IPS-18a (cell line): ENCODE data around the gene CFAP54.

ENCODE experiments used
- H3K27ac ChIP-seq: one replicate; pipeline ENCODE4 v1.5.1; 2013; ENCODE audit warnings: low read length
- H3K27me3 ChIP-seq: one replicate; pipeline ENCODE4 v1.6.1; 2013; ENCODE audit warnings: mild to moderate bottlenecking, low read length; ENCODE audit not compliant: control insufficient read depth, insufficient read depth
- H3K36me3 ChIP-seq: one replicate; pipeline ENCODE4 v1.6.1; 2013; ENCODE audit warnings: low read depth, low read length; ENCODE audit not compliant: control insufficient read depth
- H3K4me1 ChIP-seq: one replicate; pipeline ENCODE4 v1.6.1; 2013; ENCODE audit warnings: low read depth, low read length; ENCODE audit not compliant: control insufficient read depth
- H3K4me3 ChIP-seq: one replicate; pipeline ENCODE4 v1.5.1; 2013; ENCODE audit warnings: low read length
- H3K9ac ChIP-seq: one replicate; pipeline ENCODE4 v1.6.1; 2013; ENCODE audit warnings: mild to moderate bottlenecking, low read length, moderate library complexity
- H3K9me3 ChIP-seq: one replicate; pipeline ENCODE4 v1.6.1; 2013; ENCODE audit warnings: low read depth, low read length; ENCODE audit not compliant: control insufficient read depth

CFAP54 gene

DNA sequence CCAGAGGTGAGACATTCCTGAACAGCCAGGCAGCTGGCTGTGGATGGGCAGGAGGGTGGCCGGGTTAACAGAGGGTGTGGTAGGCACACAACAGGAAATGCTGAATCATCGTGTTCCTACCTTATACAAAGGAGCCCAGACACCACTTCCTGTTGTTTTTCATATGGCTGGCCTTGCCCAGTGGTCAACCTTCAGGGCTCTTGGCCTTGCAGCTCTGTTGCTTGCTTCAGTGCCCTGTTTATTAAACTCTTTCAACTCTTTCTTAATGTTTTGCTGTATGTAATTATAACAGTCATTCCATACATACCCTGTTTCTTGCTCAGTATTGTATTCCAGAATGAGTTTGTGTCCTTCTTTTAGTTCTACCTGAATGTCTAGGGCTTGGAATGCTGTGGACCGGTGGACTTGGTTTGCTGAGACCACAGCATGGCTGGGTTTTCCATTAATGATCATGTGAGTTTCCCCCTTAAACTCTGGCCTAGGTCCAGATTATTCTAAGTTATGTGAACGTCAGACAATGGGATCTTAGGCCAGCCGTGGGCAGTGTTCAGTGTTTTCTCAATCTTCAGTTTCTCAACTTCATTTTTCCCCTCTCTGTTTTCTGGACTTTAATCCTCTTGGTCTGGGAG is 11.9 kb downstream of the CFAP54 start:
- H3K27me3 ChIP-seq, result no peaks in the 10 kb centered on the region
- no peaks in the 10 kb centered on the region for H3K36me3 ChIP-seq
- peaks cover 6% of the 10 kb centered on the region for H3K4me1 ChIP-seq
- H3K4me3 ChIP-seq, result no peak overlapping the region
- no peak overlapping the region for H3K9ac ChIP-seq
- no peak overlapping the region for H3K27ac ChIP-seq
- H3K9me3 ChIP-seq, result no peaks in the 10 kb centered on the region

DNA sequence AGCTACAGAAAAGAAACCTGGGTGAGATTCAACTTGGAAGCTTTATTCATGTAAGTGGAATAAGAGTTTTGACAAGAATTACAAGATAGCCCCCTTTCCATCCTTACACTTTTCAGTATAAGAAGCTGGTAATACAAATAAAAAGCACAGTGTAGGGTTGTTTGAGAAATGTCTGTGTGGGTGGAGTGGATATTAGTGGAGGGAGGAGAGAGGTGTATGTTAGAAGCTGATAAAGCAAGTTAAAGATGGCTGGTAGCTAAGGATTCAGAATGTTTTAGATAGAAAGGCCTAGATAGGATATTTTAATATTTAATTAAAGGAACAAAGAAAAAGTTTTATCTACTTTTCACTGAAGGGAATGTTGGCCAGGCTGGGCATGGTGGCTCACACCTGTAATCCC is 12.5 kb downstream of the CFAP54 start:
- Histone ChIP-seq H3K9ac (no peak overlapping the region), H3K4me3 (no peak overlapping the region), H3K27ac (no peak overlapping the region), H3K36me3 (no peaks in the 10 kb centered on the region), H3K9me3 (no peaks in the 10 kb centered on the region), H3K4me1 (peaks cover 6% of the 10 kb centered on the region), H3K27me3 (no peaks in the 10 kb centered on the region)

DNA sequence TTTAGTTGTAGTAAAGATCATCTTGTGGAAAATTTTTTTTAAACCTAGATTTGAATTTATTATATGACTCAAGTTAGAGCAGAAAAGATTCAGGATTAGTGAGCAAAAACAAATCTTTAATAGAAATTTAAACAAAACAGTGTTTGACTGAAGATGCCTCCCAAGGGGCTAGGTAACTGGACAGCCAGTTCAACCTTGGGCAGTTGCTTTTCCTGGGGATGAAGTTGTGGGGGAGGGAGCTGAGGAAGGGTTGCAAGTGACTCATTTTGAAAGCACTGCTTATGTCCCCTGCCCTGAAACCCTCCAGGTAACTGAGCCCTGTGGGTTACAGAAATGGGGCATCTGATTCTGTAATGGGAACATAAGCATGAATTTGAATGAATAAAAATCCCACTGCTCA is 13.1 kb downstream of the CFAP54 start:
- H3K9me3 ChIP-seq, result no peaks in the 10 kb centered on the region
- H3K36me3 ChIP-seq, result no peaks in the 10 kb centered on the region
- peaks cover 6% of the 10 kb centered on the region for H3K4me1 ChIP-seq
- no peak overlapping the region for H3K9ac ChIP-seq
- H3K4me3 ChIP-seq, result no peak overlapping the region
- H3K27me3 ChIP-seq, result no peaks in the 10 kb centered on the region
- H3K27ac ChIP-seq, result no peak overlapping the region

DNA sequence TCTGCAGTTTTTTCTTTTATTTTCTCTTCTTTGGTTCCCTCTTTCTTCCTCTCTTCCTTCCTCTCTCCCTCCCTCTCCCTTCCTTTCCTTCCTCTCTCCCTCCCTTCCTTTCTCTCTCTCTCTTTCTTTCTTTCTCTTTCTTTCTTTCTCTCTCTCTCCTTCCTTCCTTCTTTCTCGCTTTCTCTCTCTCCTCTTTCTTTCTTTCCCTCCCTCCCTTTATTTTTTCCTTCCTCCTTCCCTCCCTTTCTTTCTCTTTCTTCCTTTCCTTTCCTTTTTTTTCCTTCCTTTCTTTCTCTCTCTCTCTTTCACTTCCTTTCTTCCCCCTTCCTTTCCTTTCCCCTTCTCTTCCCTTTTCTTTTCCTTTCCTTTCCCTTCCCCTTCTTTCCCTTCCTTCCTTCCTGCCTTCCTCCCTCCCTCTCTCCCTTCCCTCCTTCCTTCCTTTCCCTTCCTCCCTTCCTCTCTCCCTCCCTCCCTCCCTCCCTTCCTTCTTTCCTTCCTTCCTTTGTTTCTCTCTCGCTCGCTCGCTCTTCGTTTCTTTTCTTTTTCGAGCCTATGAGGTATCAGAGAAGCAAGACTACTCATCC is 13.7 kb downstream of the CFAP54 start:
- Histone ChIP-seq H3K27me3 (no peaks in the 10 kb centered on the region), H3K4me1 (peaks cover 6% of the 10 kb centered on the region), H3K4me3 (no peak overlapping the region), H3K9me3 (no peaks in the 10 kb centered on the region), H3K36me3 (no peaks in the 10 kb centered on the region), H3K9ac (no peak overlapping the region), H3K27ac (no peak overlapping the region)

DNA sequence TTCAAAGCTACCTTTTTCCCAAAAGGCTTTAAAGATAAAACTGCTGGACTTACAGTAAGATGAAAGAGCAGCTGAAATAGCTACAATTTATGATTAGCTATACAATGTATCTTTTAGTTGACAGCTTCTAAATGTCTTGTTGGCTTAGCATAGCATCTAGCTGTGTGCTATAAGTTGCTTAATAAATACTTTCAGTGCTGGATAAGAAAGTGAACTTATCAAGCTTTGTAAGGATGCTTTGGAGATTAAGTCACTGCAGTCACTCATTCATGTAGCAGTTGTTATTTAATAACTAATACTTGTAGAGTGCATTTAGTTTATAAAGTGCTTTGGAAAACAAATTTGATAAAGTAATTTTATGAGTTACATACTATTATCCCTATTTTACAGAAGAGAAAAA is 14.6 kb downstream of the CFAP54 start:
- peaks cover 6% of the 10 kb centered on the region for H3K4me1 ChIP-seq
- H3K36me3 ChIP-seq, result no peaks in the 10 kb centered on the region
- H3K9ac ChIP-seq, result no peak overlapping the region
- no peaks in the 10 kb centered on the region for H3K9me3 ChIP-seq
- no peak overlapping the region for H3K27ac ChIP-seq
- no peak overlapping the region for H3K4me3 ChIP-seq
- no peaks in the 10 kb centered on the region for H3K27me3 ChIP-seq

DNA sequence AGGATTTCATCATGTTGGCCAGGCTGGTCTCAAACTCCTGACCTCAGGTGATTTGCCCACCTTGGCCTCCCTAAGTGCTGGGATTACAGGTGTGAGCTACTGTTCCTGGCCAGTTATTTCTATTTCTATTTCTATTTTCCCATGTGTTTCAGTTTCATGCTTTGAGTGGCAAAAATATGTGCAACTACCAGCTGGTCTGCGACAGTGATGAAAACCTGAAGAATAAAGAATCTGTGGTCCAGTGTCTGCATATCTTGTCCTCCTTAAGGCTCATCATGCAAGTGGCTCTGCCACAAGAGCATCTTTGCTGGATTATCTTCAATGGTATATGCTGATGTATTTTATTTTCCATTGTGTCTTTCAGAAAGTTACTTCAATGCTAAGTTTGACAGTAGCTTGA is 17.4 kb downstream of the CFAP54 start:
- no peak overlapping the region for H3K27ac ChIP-seq
- no peak overlapping the region for H3K4me3 ChIP-seq
- H3K27me3 ChIP-seq, result no peaks in the 10 kb centered on the region
- H3K4me1 ChIP-seq, result no peaks in the 10 kb centered on the region
- no peaks in the 10 kb centered on the region for H3K9me3 ChIP-seq
- no peak overlapping the region for H3K9ac ChIP-seq
- no peaks in the 10 kb centered on the region for H3K36me3 ChIP-seq

DNA sequence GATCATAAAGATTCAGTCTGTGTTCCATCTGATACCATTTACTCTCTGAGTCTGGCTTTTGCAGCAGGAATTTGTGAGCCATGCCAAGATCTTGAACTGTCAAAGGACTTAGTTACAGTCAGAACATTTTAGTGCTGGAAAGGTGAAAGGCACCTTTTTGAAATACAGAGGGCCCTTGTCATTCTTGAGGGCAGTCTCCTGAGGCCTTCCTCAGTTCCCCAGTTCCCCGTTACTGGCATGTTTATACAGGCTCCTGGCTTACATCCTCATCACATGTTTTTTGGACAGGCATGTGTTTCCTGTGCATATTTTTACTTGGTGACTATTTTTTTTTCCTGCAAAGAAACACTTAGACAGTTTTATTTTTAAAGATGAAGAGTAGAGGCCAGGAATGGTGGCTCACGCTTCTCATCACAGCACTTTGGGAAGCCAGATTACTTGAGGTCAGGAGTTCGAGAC is 21.0 kb downstream of the CFAP54 start:
- H3K9ac ChIP-seq, result no peak overlapping the region
- no peak overlapping the region for H3K4me3 ChIP-seq
- H3K27ac ChIP-seq, result no peak overlapping the region
- no peaks in the 10 kb centered on the region for H3K27me3 ChIP-seq
- no peaks in the 10 kb centered on the region for H3K4me1 ChIP-seq
- no peaks in the 10 kb centered on the region for H3K9me3 ChIP-seq
- no peaks in the 10 kb centered on the region for H3K36me3 ChIP-seq

DNA sequence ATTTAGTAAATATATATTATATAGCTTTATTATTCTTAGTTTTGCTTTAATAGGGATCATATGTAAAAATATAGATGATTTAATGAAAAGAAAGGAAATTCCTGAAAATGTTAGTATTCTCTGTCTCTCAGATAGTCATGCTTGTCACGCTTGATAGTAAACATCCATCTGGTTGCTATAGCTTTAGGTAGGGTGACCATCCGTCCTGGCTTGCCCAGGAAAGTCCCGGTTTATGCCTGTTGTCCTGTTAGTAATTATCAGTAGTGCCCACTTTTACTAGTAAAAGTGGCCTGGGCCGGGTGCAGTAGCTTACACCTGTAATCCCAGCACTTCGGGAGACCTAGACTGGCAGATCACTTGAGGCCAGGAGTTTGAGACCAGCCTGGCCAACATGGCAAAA is 23.8 kb downstream of the CFAP54 start:
- Histone ChIP-seq H3K36me3 (no peaks in the 10 kb centered on the region), H3K27me3 (no peaks in the 10 kb centered on the region), H3K9ac (no peak overlapping the region), H3K4me3 (no peak overlapping the region), H3K9me3 (no peaks in the 10 kb centered on the region), H3K27ac (no peak overlapping the region), H3K4me1 (no peaks in the 10 kb centered on the region)

DNA sequence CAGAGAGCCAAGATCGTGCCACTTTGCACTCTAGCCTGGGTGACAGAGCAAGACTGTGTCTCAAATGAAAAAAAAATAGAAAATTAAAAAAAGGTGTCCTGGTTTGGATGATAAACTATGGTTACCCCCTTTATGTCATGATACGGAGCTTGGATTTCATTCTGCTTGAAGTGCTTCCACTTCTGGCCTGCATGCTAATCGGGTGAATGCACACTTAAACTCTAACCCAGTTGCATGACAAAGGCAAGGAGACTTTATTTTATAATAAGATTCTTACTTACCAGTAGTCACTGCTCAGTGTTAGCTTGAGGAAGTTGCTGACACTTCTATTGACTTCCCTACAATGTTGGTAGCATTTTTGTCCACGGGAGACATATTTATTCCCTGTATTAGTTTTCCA is 24.3 kb downstream of the CFAP54 start:
- Histone ChIP-seq H3K9me3 (no peaks in the 10 kb centered on the region), H3K4me1 (no peaks in the 10 kb centered on the region), H3K27me3 (no peaks in the 10 kb centered on the region), H3K27ac (no peak overlapping the region), H3K36me3 (no peaks in the 10 kb centered on the region), H3K9ac (no peak overlapping the region), H3K4me3 (no peak overlapping the region)

DNA sequence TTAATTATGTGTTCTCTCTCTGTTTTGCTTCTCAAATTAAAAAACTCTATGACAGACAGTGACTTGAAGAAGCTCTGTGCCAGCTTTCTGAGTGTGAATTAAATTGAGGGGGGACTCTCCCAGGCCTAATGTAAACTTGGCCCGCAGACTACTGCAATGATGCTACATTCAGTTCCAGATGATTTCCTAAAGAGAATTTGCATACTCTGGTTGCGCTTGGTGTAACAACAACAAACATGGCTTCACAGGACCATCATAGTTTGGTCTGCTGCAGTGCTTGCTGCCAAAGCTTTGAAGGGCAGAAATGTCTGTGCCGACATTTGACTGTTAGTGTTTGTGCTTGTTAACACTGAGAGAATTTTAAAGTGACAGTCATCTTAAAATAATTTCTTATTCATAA is 25.0 kb downstream of the CFAP54 start:
- H3K9me3 ChIP-seq, result no peaks in the 10 kb centered on the region
- H3K9ac ChIP-seq, result no peak overlapping the region
- no peaks in the 10 kb centered on the region for H3K36me3 ChIP-seq
- H3K4me1 ChIP-seq, result no peaks in the 10 kb centered on the region
- H3K27ac ChIP-seq, result no peak overlapping the region
- H3K4me3 ChIP-seq, result no peak overlapping the region
- no peaks in the 10 kb centered on the region for H3K27me3 ChIP-seq

DNA sequence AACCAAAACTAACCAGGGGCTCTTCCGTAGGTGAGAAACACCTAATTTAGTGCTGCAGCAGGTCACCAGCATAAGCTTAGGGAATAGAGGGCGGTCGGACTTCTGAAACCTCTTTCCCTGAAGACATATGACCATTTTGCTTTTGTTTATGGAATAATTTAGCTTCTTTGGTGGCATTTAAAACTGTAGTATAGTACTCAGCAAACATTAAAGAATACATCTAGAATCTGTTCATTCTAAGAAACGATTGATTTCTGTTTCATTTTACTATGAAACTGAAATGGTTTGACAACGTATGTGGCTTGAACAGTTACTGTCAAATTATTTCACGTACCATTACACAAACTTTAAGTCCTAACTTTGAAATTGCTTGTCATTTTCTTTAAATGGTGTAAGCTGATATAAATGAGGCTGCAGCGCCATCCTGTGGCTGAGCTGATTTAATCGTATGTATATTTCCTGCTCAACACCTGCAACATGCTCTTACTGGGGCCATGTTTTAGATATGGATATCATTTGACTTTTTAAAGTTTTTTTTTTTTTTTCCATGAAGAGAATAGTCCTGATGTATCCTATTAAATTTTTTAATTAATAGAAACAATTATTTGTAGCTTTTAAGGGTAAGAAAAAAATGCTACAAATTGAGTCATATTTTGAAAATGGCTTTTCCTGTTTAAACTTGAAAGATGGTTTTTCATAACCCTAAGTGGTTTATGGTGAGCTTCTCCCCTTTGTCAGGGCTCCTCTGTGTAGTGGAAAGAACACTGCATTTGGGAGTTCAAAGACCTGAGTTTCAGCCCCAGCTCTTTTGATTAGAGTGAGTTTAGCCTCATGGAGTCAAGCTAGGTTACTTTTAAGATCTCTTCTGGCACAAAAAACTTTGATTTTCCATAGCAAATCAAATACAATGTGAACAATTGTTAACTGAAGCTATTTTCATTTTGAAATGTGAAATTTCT is 27.4 kb downstream of the CFAP54 start:
- Histone ChIP-seq H3K9me3 (no peaks in the 10 kb centered on the region), H3K4me3 (no peak overlapping the region), H3K9ac (no peak overlapping the region), H3K27me3 (no peaks in the 10 kb centered on the region), H3K36me3 (no peaks in the 10 kb centered on the region), H3K4me1 (peaks cover 5% of the 10 kb centered on the region), H3K27ac (no peak overlapping the region)
